Measurements from ENCODE around the gene TEPSIN. TPM values are rescaled to one million over a fixed set of nuclear protein-coding genes. Genes with fewer than 3 reads are reported as not detected.

TEPSIN gene
- total RNA-seq = 8.9 TPM
- polyA plus RNA-seq (ENCODE audit: insufficient read depth in 1 of 8, insufficient read length in 8 of 8, low replicate concordance in 1 of 8) = 10 to 100 TPM in 7 of 8 donors, 1 to 10 TPM in 1; 9.3 to 19.3 (median 14.6) TPM
- long read RNA-seq, donor 1, partial matches to known transcripts = 0 of 1 reads
- long read RNA-seq, donor 1, other reads (novel, unspliced or antisense) = 0 of 1 reads
- long read RNA-seq, donor 2 = 0 reads
- long read RNA-seq, donor 3, partial matches to known transcripts = 0 of 2 reads
- long read RNA-seq, donor 3, other reads (novel, unspliced or antisense) = 0 of 2 reads
- long read RNA-seq, donor 4 = 0 reads
- long read RNA-seq, donor 5, partial matches to known transcripts = 0 of 2 reads
- long read RNA-seq, donor 5, other reads (novel, unspliced or antisense) = 0 of 2 reads
- long read RNA-seq, donor 6, partial matches to known transcripts = 0 of 2 reads
- long read RNA-seq, donor 6, other reads (novel, unspliced or antisense) = 0 of 2 reads
- long read RNA-seq, donor 7, partial matches to known transcripts = 0 of 1 reads
- long read RNA-seq, donor 7, other reads (novel, unspliced or antisense) = 0 of 1 reads
- long read RNA-seq, donor 8 = 0 reads
- long read RNA-seq, donor 9 = 0 reads
- long read RNA-seq, donor 10 = 0 reads
- long read RNA-seq, donor 11 = 0 reads

DNA sequence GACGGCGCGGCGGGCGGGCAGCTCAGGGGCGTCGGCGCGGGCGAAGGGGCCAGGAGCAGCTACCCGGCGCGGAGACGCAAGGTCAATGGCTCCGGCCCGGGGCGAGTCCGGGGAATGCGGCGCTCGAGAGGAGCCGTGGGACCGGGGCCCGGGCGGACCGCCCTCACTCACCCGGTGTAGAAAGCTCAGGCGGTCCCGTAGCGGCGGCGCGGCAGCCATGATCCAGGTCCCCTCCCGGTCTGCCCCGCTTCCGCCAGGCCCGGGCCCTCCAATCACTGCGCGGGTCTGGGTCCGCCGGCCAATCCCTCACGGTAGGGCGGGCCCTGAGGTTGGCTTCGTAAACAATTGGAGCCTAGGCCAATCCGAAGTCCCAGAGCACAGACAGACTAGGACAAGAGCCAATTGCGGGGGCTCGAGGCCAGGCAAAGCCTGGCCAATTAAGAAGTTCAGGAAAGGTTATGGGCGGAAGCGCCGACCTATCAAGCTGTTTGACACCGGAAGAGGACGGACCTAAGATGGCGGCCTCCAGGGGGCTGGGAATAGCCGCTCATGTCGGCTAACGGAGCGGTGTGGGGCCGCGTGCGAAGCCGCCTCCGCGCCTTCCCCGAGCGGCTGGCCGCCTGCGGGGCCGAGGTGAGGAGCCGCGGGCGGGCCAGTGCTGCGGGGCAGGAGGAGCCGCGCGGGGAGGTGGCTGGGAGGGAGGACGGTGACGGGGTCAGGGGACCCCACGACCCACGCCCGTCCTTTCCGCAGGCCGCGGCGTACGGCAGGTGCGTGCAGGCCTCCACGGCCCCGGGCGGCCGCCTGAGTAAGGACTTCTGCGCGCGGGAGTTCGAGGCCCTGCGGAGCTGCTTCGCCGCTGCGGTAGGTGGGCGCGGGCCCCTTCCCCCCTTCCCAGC is at the start of gene TEPSIN, which contains the start of gene NDUFAF8:
Gene TEPSIN (minus strand): TSS at position 241 of the 899 bp plus-strand sequence. CDS start 22 bp downstream, at position 219.
Gene NDUFAF8 (plus strand): TSS at position 504 of the 899 bp plus-strand sequence. CDS start 46 bp downstream, at position 550.
- under 1% methylated on average over 95 of the region's 100 CpGs for WGBS (ENCODE audit: insufficient coverage)
- no peaks in the 10 kb centered on the region for H3K27me3 ChIP-seq (ENCODE audit: control insufficient read depth, insufficient read depth, low read length)

DNA sequence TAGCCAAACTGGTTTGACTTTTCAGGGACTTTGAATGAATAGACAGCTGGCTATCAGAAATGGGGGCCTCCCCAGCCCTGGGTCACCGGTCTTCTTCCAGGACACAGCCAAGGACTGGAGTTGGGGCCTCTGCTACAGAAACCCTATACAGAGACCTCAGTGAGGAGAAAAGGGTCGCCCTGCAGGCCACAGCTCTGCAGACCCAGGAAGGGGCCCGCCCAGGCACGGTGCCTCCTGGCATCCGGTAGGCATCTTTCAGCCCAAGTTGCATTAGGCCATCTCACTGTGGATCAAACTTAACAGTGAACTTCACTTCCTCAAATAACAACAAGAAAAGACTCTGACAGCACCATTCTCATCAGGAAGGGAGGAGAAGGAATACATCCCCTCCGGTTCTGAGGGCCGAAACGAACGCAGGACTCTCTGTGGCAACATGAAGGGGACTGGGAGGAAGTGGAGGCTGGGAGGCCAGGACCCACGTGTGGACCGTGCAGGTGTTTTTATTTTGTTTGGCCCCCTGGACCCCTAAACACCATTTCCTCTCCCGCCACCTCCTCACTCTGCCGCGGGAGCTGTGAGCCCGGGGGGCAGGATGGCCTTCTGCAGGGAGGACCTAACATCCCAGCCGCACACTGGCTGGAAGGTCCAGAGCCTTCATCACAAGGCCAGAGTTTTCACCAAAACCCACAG is 49.0 kb upstream of the TEPSIN start:
- Histone ChIP-seq H3K4me1 (ENCODE audit: control insufficient read depth, insufficient read depth, low read length) (peaks cover 61% of the 10 kb centered on the region), H3K36me3 (ENCODE audit: control insufficient read depth, insufficient read depth, low read length) (peaks cover 43% of the 10 kb centered on the region), H3K4me3 (ENCODE audit: low read length) (no peak overlapping the region), H3K27ac (ENCODE audit: low read length) (peak overlapping the region; percentile 95), H3K9me3 (replicated peaks; ENCODE audit: control insufficient read depth, low read depth, low read length) (no peaks in the 10 kb centered on the region), H3K27me3 (ENCODE audit: control insufficient read depth, insufficient read depth, low read length) (no peaks in the 10 kb centered on the region)
- no peak for DNase-seq
- 88% methylated on average over 6 of the region's 16 CpGs for WGBS (ENCODE audit: insufficient coverage)

More for the DNA sequence above, at the start of gene TEPSIN, which contains the start of gene NDUFAF8:
- Histone ChIP-seq H3K9me3 (replicated peaks; ENCODE audit: control insufficient read depth, low read depth, low read length) (no peaks in the 10 kb centered on the region), H3K4me1 (ENCODE audit: control insufficient read depth, insufficient read depth, low read length) (peaks cover 27% of the 10 kb centered on the region), H3K27ac (ENCODE audit: low read length) (peak within 1 kb of the TSS; percentile 29), H3K4me3 (ENCODE audit: low read length) (peak within 1 kb of the TSS; percentile 79), H3K36me3 (ENCODE audit: control insufficient read depth, insufficient read depth, low read length) (peaks cover 20% of the 10 kb centered on the region)
- peak; percentile 100 for DNase-seq

DNA sequence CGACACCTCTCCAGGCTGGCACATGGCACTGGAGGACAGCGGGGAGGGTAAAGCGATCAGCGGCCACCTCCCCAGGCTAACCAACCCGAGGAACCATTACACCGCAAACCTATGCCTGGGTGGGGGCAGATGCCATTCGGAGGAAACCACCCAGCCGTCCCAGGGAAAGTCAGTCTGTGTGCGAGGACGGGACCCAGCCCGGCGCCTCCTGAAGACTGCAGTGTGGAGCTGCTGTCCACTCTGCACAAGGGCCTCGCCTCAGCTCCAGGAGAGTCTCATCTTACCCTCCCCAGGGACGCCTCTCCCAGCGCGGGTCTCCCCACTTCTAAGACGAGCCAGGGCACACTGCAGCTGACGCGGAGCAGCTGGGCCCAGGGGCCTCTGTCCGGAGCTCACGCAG is 48.3 kb upstream of the TEPSIN start:
- DNase-seq = peak; percentile 68
- peaks cover 51% of the 10 kb centered on the region for H3K36me3 ChIP-seq (ENCODE audit: control insufficient read depth, insufficient read depth, low read length)
- no peaks in the 10 kb centered on the region for H3K27me3 ChIP-seq (ENCODE audit: control insufficient read depth, insufficient read depth, low read length)
- WGBS (ENCODE audit: insufficient coverage) = 64% methylated on average over 16 of the region's 21 CpGs
- H3K9me3 ChIP-seq (replicated peaks; ENCODE audit: control insufficient read depth, low read depth, low read length) = no peaks in the 10 kb centered on the region
- no peak overlapping the region for H3K4me3 ChIP-seq (ENCODE audit: low read length)
- H3K4me1 ChIP-seq (ENCODE audit: control insufficient read depth, insufficient read depth, low read length) = peaks cover 57% of the 10 kb centered on the region
- H3K27ac ChIP-seq (ENCODE audit: low read length) = peak overlapping the region; percentile 95

DNA sequence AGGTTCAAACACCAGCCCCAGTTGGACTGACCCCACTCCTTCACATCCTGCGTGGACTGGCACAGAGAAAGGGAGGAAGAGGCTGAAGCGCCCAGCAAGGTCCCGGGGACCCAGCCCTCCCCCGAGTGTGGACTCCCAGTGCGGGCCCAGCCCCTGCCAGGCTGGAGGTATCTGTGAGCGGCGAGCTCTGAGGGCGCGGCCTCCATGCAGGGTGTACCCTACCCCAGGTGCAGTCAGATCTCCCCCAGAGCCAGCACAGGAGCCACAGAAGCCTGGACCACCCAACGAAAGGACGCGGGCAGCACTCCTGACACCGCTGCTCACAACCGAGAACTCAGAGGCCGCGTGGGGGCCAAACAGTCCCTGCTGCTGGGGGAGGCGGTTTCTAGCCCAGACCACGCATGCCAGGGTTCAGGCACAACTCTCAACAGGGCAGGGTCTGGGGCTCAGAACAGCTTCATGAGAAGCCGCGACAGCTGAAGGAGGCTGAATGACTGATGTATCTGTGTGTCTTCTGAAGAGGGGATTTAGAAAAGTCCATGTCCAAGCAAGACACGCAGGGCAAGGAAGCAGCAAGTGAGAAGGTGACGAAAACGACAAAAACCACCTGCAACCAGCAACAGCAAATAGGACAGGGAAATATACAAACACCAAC is 47.8 kb upstream of the TEPSIN start:
- WGBS (ENCODE audit: insufficient coverage) = 89% methylated on average over 16 of the region's 23 CpGs
- no peaks in the 10 kb centered on the region for H3K27me3 ChIP-seq (ENCODE audit: control insufficient read depth, insufficient read depth, low read length)
- peak; percentile 63 for DNase-seq
- peaks cover 55% of the 10 kb centered on the region for H3K4me1 ChIP-seq (ENCODE audit: control insufficient read depth, insufficient read depth, low read length)
- peak overlapping the region; percentile 95 for H3K27ac ChIP-seq (ENCODE audit: low read length)
- no peaks in the 10 kb centered on the region for H3K9me3 ChIP-seq (replicated peaks; ENCODE audit: control insufficient read depth, low read depth, low read length)
- no peak overlapping the region for H3K4me3 ChIP-seq (ENCODE audit: low read length)
- peaks cover 56% of the 10 kb centered on the region for H3K36me3 ChIP-seq (ENCODE audit: control insufficient read depth, insufficient read depth, low read length)

- peak; percentile 37 for DNase-seq
- Histone ChIP-seq H3K4me3 (ENCODE audit: low read length) (peak overlapping the region; percentile 40), H3K9me3 (replicated peaks; ENCODE audit: control insufficient read depth, low read depth, low read length) (no peaks in the 10 kb centered on the region), H3K36me3 (ENCODE audit: control insufficient read depth, insufficient read depth, low read length) (peaks cover 56% of the 10 kb centered on the region), H3K4me1 (ENCODE audit: control insufficient read depth, insufficient read depth, low read length) (peaks cover 52% of the 10 kb centered on the region), H3K27ac (ENCODE audit: low read length) (peak overlapping the region; percentile 95), H3K27me3 (ENCODE audit: control insufficient read depth, insufficient read depth, low read length) (no peaks in the 10 kb centered on the region)
- 44% methylated on average over 10 of the region's 12 CpGs for WGBS (ENCODE audit: insufficient coverage)
These were observed 47.0 kb upstream of the TEPSIN start for GRCh38 chr17:81285894-81286293.

GRCh38 chr17:81285179-81285878 is 46.5 kb upstream of the TEPSIN start:
- Histone ChIP-seq H3K4me3 (ENCODE audit: low read length) (peak overlapping the region; percentile 40), H3K9me3 (replicated peaks; ENCODE audit: control insufficient read depth, low read depth, low read length) (no peaks in the 10 kb centered on the region), H3K4me1 (ENCODE audit: control insufficient read depth, insufficient read depth, low read length) (peaks cover 52% of the 10 kb centered on the region), H3K27ac (ENCODE audit: low read length) (peak overlapping the region; percentile 95), H3K36me3 (ENCODE audit: control insufficient read depth, insufficient read depth, low read length) (peaks cover 58% of the 10 kb centered on the region), H3K27me3 (ENCODE audit: control insufficient read depth, insufficient read depth, low read length) (no peaks in the 10 kb centered on the region)
- DNase-seq = peak; percentile 89
- WGBS (ENCODE audit: insufficient coverage) = 20% methylated on average over 36 of the region's 37 CpGs

- DNase-seq = no peak
- Histone ChIP-seq H3K9me3 (replicated peaks; ENCODE audit: control insufficient read depth, low read depth, low read length) (no peaks in the 10 kb centered on the region), H3K27ac (ENCODE audit: low read length) (no peak overlapping the region), H3K36me3 (ENCODE audit: control insufficient read depth, insufficient read depth, low read length) (peaks cover 55% of the 10 kb centered on the region), H3K4me3 (ENCODE audit: low read length) (no peak overlapping the region), H3K27me3 (ENCODE audit: control insufficient read depth, insufficient read depth, low read length) (no peaks in the 10 kb centered on the region), H3K4me1 (ENCODE audit: control insufficient read depth, insufficient read depth, low read length) (peaks cover 39% of the 10 kb centered on the region)
- 84% methylated on average over 15 of the region's 16 CpGs for WGBS (ENCODE audit: insufficient coverage)
These were observed 44.0 kb upstream of the TEPSIN start for GRCh38 chr17:81282876-81283275.

- H3K36me3 ChIP-seq (ENCODE audit: control insufficient read depth, insufficient read depth, low read length) = peaks cover 51% of the 10 kb centered on the region
- H3K27ac ChIP-seq (ENCODE audit: low read length) = no peak overlapping the region
- H3K4me3 ChIP-seq (ENCODE audit: low read length) = no peak overlapping the region
- H3K4me1 ChIP-seq (ENCODE audit: control insufficient read depth, insufficient read depth, low read length) = peaks cover 39% of the 10 kb centered on the region
- no peaks in the 10 kb centered on the region for H3K27me3 ChIP-seq (ENCODE audit: control insufficient read depth, insufficient read depth, low read length)
- DNase-seq = no peak
- H3K9me3 ChIP-seq (replicated peaks; ENCODE audit: control insufficient read depth, low read depth, low read length) = no peaks in the 10 kb centered on the region
- 91% methylated on average over 31 of the region's 33 CpGs for WGBS (ENCODE audit: insufficient coverage)
These were observed 43.3 kb upstream of the TEPSIN start for GRCh38 chr17:81282141-81282540.

Data from muscle of leg (tissue), 16 donors.